Measurements from ENCODE around the gene DDX42. TPM values are rescaled to one million over a fixed set of nuclear protein-coding genes. Genes with fewer than 3 reads are reported as not detected.

Gene DDX42
- total RNA-seq, 2 experiments from 2014 or later = 112 to 117 TPM

DNA sequence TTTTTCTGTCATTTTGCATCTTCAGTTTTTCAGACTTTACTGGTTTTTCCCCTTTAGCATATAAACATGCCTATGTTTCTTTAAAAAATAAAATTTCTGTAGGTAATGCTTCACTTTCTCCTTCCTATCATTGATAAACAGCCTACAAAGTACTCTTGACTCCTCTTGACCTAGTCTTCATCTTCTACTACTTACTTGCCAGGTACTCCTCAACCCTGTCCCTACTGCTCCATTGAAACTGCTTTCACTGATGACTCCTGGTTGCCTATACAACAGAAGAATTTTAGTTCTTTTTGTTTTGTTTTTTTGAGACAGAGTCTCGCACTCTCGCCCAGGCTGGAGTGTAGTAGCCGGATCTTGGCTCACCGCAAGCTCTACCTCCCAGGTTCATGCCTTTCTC lies 7.0 kb downstream of the DDX42 start:
- Histone ChIP-seq H3K36me3 (ENCODE audit: insufficient read depth, low read length) (peaks cover 49% of the 10 kb centered on the region), H3K27ac (ENCODE audit: low read depth in 1 of 2, low read length in 2 of 2) (no peak overlapping the region), H3K4me1 (ENCODE audit: insufficient read depth, low read length) (peaks cover 36% of the 10 kb centered on the region), H3K9me3 (ENCODE audit: control insufficient read depth in 1 of 2, insufficient read depth in 1 of 2, low read length in 2 of 2) (no peaks in the 10 kb centered on the region), H3K27me3 (ENCODE audit: control insufficient read depth in 1 of 2, insufficient read depth in 2 of 2, low read length in 2 of 2) (no peaks in the 10 kb centered on the region), H3K4me3 (ENCODE audit: low read length) (no peak overlapping the region)
- CTCF ChIA-PET = no interaction called here
- POLR2A ChIA-PET = interaction anchor here (1.4 kb wide), 1 partner anchor 24 kb away, joined by 3 read pairs; no protein-coding TSS in a partner anchor
- Mint-ChIP-seq H3K36me3 (ENCODE audit: low read depth) (peaks cover 61% of the 10 kb centered on the region), H3K4me3 (no peak overlapping the region), H3K9me3 (no peaks in the 10 kb centered on the region), H3K4me1 (ENCODE audit: low read depth) (peaks cover 74% of the 10 kb centered on the region), H3K27ac (peak overlapping the region; percentile 14), H3K27me3 (no peaks in the 10 kb centered on the region)
- ATAC-seq (ENCODE audit: poor library complexity) = no peak
- DNase-seq = no peak
- no peak for TF ChIP-seq CTCF (IDR thresholded peaks at IDR 0.05)
- intact Hi-C loops (cut with DNase I, micrococcal nuclease) = no loop called here

DNA sequence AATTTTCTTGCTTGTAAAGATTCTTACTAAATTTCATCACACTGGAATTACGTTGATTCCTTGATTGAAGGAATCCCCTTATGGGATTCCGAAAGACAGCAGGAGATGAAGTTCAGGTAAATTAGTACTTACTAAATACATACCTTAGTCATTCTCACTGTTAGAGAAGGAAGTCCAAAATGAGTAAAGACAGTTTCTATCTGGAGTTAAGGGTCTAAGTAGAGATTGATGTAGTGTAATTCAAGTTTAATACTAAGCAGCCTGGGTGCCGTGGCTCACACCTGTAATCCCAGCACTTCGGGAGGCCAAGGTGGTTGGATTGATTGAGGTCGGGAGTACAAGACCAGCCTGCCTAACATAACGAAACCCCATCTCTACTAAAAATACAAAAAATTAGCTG lies 9.6 kb downstream of the DDX42 start:
- DNase-seq = no peak

DNA sequence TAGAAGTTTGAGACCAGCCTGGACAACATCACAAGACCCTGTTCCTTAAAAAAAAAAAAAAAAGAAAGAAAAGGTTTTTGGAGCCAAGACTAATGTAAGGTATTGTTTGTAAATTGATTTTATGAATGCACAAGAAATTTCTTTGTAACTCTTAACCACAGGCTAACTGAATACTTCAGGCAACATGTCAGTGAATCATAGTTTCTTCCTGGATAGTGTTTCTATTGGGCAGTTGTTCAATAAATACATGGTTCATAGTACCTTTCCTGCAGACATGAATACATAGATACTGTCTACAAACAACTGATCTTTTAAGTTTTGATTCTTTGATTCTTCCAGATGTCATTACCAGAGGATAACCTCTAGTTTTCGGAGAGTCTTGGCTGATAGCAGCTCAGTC lies 11.6 kb downstream of the DDX42 start:
- Mint-ChIP-seq H3K27ac (peak overlapping the region; percentile 21), H3K4me3 (no peak overlapping the region), H3K4me1 (ENCODE audit: low read depth) (peaks cover 39% of the 10 kb centered on the region), H3K36me3 (ENCODE audit: low read depth) (peaks cover 78% of the 10 kb centered on the region), H3K9me3 (no peaks in the 10 kb centered on the region), H3K27me3 (no peaks in the 10 kb centered on the region)
- CTCF ChIA-PET = interaction anchor here (1.2 kb wide), 1 partner anchor 24 kb away, joined by 3 read pairs; no protein-coding TSS in a partner anchor
- no peak for ATAC-seq (ENCODE audit: poor library complexity)
- H3K4me1 ChIP-seq (ENCODE audit: insufficient read depth, low read length) = peaks cover 9% of the 10 kb centered on the region
- H3K9me3 ChIP-seq (ENCODE audit: control insufficient read depth in 1 of 2, insufficient read depth in 1 of 2, low read length in 2 of 2) = no peaks in the 10 kb centered on the region
- TF ChIP-seq CTCF (IDR thresholded peaks at IDR 0.05) = no peak
- H3K27me3 ChIP-seq (ENCODE audit: control insufficient read depth in 1 of 2, insufficient read depth in 2 of 2, low read length in 2 of 2) = no peaks in the 10 kb centered on the region
- peaks cover 56% of the 10 kb centered on the region for H3K36me3 ChIP-seq (ENCODE audit: insufficient read depth, low read length)
- no peak overlapping the region for H3K27ac ChIP-seq (ENCODE audit: low read depth in 1 of 2, low read length in 2 of 2)
- H3K4me3 ChIP-seq (ENCODE audit: low read length) = no peak overlapping the region
- DNase-seq = no peak
- POLR2A ChIA-PET = no interaction called here
- intact Hi-C loops (cut with DNase I, micrococcal nuclease) = no loop called here

More for the DNA sequence above, 9.6 kb downstream of the DDX42 start:
- ATAC-seq (ENCODE audit: poor library complexity) = no peak
- TF ChIP-seq CTCF (IDR thresholded peaks at IDR 0.05) = no peak
- no peak overlapping the region for H3K4me3 Mint-ChIP-seq
- H3K27ac Mint-ChIP-seq = peak overlapping the region; percentile 28
- peaks cover 56% of the 10 kb centered on the region for H3K4me1 Mint-ChIP-seq (ENCODE audit: low read depth)
- H3K36me3 Mint-ChIP-seq (ENCODE audit: low read depth) = peaks cover 65% of the 10 kb centered on the region
- no peak overlapping the region for H3K27ac ChIP-seq (ENCODE audit: low read depth in 1 of 2, low read length in 2 of 2)
- H3K36me3 ChIP-seq (ENCODE audit: insufficient read depth, low read length) = peaks cover 48% of the 10 kb centered on the region
- intact Hi-C loops (cut with DNase I, micrococcal nuclease) = no loop called here
- no peaks in the 10 kb centered on the region for H3K27me3 ChIP-seq (ENCODE audit: control insufficient read depth in 1 of 2, insufficient read depth in 2 of 2, low read length in 2 of 2)
- H3K4me1 ChIP-seq (ENCODE audit: insufficient read depth, low read length) = peaks cover 18% of the 10 kb centered on the region
- H3K4me3 ChIP-seq (ENCODE audit: low read length) = no peak overlapping the region
- no peaks in the 10 kb centered on the region for H3K27me3 Mint-ChIP-seq
- ChIA-PET CTCF (interaction anchor here (1.6 to 2.2 kb wide), 2 partner anchors 73 to 85 kb away, joined by 3 to 6 read pairs; no protein-coding TSS in a partner anchor), POLR2A (interaction anchor here (1.5 to 3.6 kb wide), 3 partner anchors 9 to 137 kb away, joined by 3 to 22 read pairs (median 3); partner anchors contain the start of genes CCDC47 and DDX42)
- H3K9me3 Mint-ChIP-seq = no peaks in the 10 kb centered on the region
- no peaks in the 10 kb centered on the region for H3K9me3 ChIP-seq (ENCODE audit: control insufficient read depth in 1 of 2, insufficient read depth in 1 of 2, low read length in 2 of 2)

All from CD4-positive, alpha-beta T cell (primary cell).